ENCODE data around the gene ALLC.

Gene ALLC

GRCh38 chr2:3725458-3726250, 67.7 kb downstream of the ALLC start:
- no peak for DNase-seq (ENCODE audit: low read depth)

- DNase-seq (ENCODE audit: low read depth): no peak
Measured at GRCh38 chr2:3726511-3726910, 68.5 kb downstream of the ALLC start.

- DNase-seq (ENCODE audit: low read depth): no peak
Measured at GRCh38 chr2:3727397-3728045, 69.5 kb downstream of the ALLC start.

- DNase-seq (ENCODE audit: low read depth): no peak
Measured at GRCh38 chr2:3728104-3729054, 70.4 kb downstream of the ALLC start.

GRCh38 chr2:3729055-3729448, 71.1 kb downstream of the ALLC start:
- no peak for DNase-seq (ENCODE audit: low read depth)

GRCh38 chr2:3729786-3730185, 71.8 kb downstream of the ALLC start:
- no peak for DNase-seq (ENCODE audit: low read depth)

GRCh38 chr2:3730646-3731045, 72.6 kb downstream of the ALLC start:
- DNase-seq (ENCODE audit: low read depth): no peak

- DNase-seq (ENCODE audit: low read depth): no peak
Measured at GRCh38 chr2:3731829-3732228, 73.8 kb downstream of the ALLC start.

GRCh38 chr2:3736112-3736511, 78.1 kb downstream of the ALLC start:
- no peak for DNase-seq (ENCODE audit: low read depth)

GRCh38 chr2:3737128-3737527, 79.1 kb downstream of the ALLC start:
- no peak for DNase-seq (ENCODE audit: low read depth)

GRCh38 chr2:3738454-3738853, 80.5 kb downstream of the ALLC start:
- no peak for DNase-seq (ENCODE audit: low read depth)

- no peak for DNase-seq (ENCODE audit: low read depth)
Measured at GRCh38 chr2:3739313-3739712, 81.3 kb downstream of the ALLC start.

GRCh38 chr2:3741396-3741795, 83.4 kb downstream of the ALLC start:
- no peak for DNase-seq (ENCODE audit: low read depth)

- DNase-seq (ENCODE audit: low read depth): no peak
Measured at GRCh38 chr2:3741867-3742602, 84.0 kb downstream of the ALLC start.

GRCh38 chr2:3742743-3743508, 84.9 kb downstream of the ALLC start:
- no peak for DNase-seq (ENCODE audit: low read depth)

GRCh38 chr2:3743951-3744555, 86.1 kb downstream of the ALLC start:
- no peak for DNase-seq (ENCODE audit: low read depth)

- DNase-seq (ENCODE audit: low read depth): no peak
Measured at GRCh38 chr2:3745920-3746319, 87.9 kb downstream of the ALLC start.

GRCh38 chr2:3747032-3747654, 89.1 kb downstream of the ALLC start:
- no peak for DNase-seq (ENCODE audit: low read depth)

- no peak for DNase-seq (ENCODE audit: low read depth)
Measured at GRCh38 chr2:3747826-3748225, 89.8 kb downstream of the ALLC start.

GRCh38 chr2:3749201-3749600, 91.2 kb downstream of the ALLC start:
- DNase-seq (ENCODE audit: low read depth): no peak
